Tibial nerve (tissue), 4 donors: Measurements from ENCODE around the gene STXBP6. TPM values are rescaled to one million over a fixed set of nuclear protein-coding genes. Genes with fewer than 3 reads are reported as not detected.

ENCODE experiments used
- DNase-seq, 2 donors: peaks; one replicate each; pipeline ENCODE4 v3.0.0-alpha.2; 2019; ENCODE audit warnings: low spot score in 2 of 2
- H3K27ac ChIP-seq, 4 donors: fragments of 200-600 bp; sonication (generic) in 3 of 4; one replicate each; pipeline ENCODE4 v1.5.1; 2017 to 2019; ENCODE audit warnings: mild to moderate bottlenecking in 1 of 4
- H3K27me3 ChIP-seq, 2 donors: fragments of 200-600 bp; sonication (generic) in 1 of 2; one replicate each; pipeline versions ENCODE4 v1.5.1 to v1.6.0; 2017 to 2019
- H3K36me3 ChIP-seq, 3 donors: fragments of 200-600 bp; sonication (generic); one replicate each; pipeline ENCODE4 v1.5.1; 2018 to 2019
- H3K4me1 ChIP-seq, 4 donors: fragments of 200-600 bp; sonication (generic) in 3 of 4; one replicate each; pipeline ENCODE4 v1.5.1; 2017 to 2019
- H3K4me3 ChIP-seq, 4 donors: fragments of 200-600 bp; sonication (generic) in 3 of 4; one replicate each; pipeline ENCODE4 v1.5.1; 2017 to 2019; ENCODE audit warnings: mild to moderate bottlenecking in 1 of 4, moderate library complexity in 1 of 4
- H3K9me3 ChIP-seq, 4 donors: fragments of 200-600 bp; sonication (generic) in 3 of 4; one replicate each; pipeline ENCODE4 v1.5.1; 2017 to 2019
- CTCF ChIP-seq, 5 experiments: fragments of 200-600 bp in 3 of 5; fragments of 450-650 bp in 2 of 5; sonication (generic) in 3 of 5; IDR thresholded peaks; one replicate each; pipeline ENCODE4 v1.5.1; 2016 to 2019; ENCODE audit warnings: antibody characterized with exemption in 5 of 5, mild to moderate bottlenecking in 3 of 5, moderate library complexity in 2 of 5
- EP300 ChIP-seq, 2 donors: sonication (generic); formaldehyde crosslinking; IDR thresholded peaks; one replicate each; pipeline ENCODE4 v1.6.1; 2017; ENCODE audit warnings: antibody characterized with exemption in 2 of 2, mild to moderate bottlenecking in 1 of 2
- POLR2A ChIP-seq, 2 donors: fragments of 450-650 bp; IDR thresholded peaks; one replicate each; pipeline ENCODE4 v1.6.1; 2017; ENCODE audit warnings: antibody characterized with exemption in 2 of 2, mild to moderate bottlenecking in 2 of 2, moderate library complexity in 2 of 2
- WGBS, 2 donors: methylation state at CpG; one replicate each; pipeline ENCODE4 v1.1.5; 2018; 5-methylcytosine and 5-hydroxymethylcytosine counted together
- total RNA-seq, 4 donors: library from RNA; depleted of rRNA; stranded (reverse); fragments of >200 nt; gene quantifications; one replicate each; pipeline ENCODE4 v1.1.0, GENCODE V29; 2016

The STXBP6 gene
- total RNA-seq, 4 donors from 2014 or later = 12.6 to 42.6 (median 33.5) TPM

GRCh38 chr14:25067600-25067999, 17.7 kb upstream of the STXBP6 start:
- no peak for DNase-seq
- Histone ChIP-seq H3K4me1 (no peaks in the 10 kb centered on the region), H3K4me3 (no peak overlapping the region), H3K9me3 (no peaks in the 10 kb centered on the region), H3K36me3 (no peaks in the 10 kb centered on the region), H3K27ac (no peak overlapping the region), H3K27me3 (no peaks in the 10 kb centered on the region)
- TF ChIP-seq CTCF (IDR thresholded peaks at IDR 0.05) = no peak
- no peak for TF ChIP-seq EP300 (IDR thresholded peaks at IDR 0.05)
- TF ChIP-seq POLR2A (IDR thresholded peaks at IDR 0.05) = no peak
- WGBS, 2 donors = 88 to 93% methylated on average over 2 of the region's 2 CpGs

GRCh38 chr14:25062022-25062321, 12.0 kb upstream of the STXBP6 start:
- DNase-seq = no peak
- WGBS, 2 donors = 81 to 82% methylated on average over 3 of the region's 3 CpGs
- Histone ChIP-seq H3K4me1 (no peaks in the 10 kb centered on the region), H3K27ac (no peak overlapping the region), H3K36me3 (no peaks in the 10 kb centered on the region), H3K4me3 (no peak overlapping the region), H3K27me3 (no peaks in the 10 kb centered on the region), H3K9me3 (no peaks in the 10 kb centered on the region)
- TF ChIP-seq EP300 (IDR thresholded peaks at IDR 0.05) = no peak
- TF ChIP-seq CTCF (IDR thresholded peaks at IDR 0.05) = no peak
- no peak for TF ChIP-seq POLR2A (IDR thresholded peaks at IDR 0.05)

GRCh38 chr14:25056688-25057078, 6.7 kb upstream of the STXBP6 start:
- no peak overlapping the region for H3K27ac ChIP-seq
- peaks cover 0 to 7% of the 10 kb centered on the region in 2 donors for H3K27me3 ChIP-seq
- DNase-seq = no peak
- no peaks in the 10 kb centered on the region for H3K36me3 ChIP-seq
- H3K4me3 ChIP-seq = no peak overlapping the region
- no peaks in the 10 kb centered on the region for H3K9me3 ChIP-seq
- TF ChIP-seq POLR2A (IDR thresholded peaks at IDR 0.05) (no peak), CTCF (IDR thresholded peaks at IDR 0.05) (no peak), EP300 (IDR thresholded peaks at IDR 0.05) (no peak)
- WGBS, 2 donors = 29 to 47% methylated on average over 1 of the region's 1 CpG
- H3K4me1 ChIP-seq = no peaks in the 10 kb centered on the region

- DNase-seq = no peak
- H3K9me3 ChIP-seq = no peaks in the 10 kb centered on the region
- TF ChIP-seq EP300 (IDR thresholded peaks at IDR 0.05) (no peak), POLR2A (IDR thresholded peaks at IDR 0.05) (no peak), CTCF (IDR thresholded peaks at IDR 0.05) (no peak)
- H3K36me3 ChIP-seq = no peaks in the 10 kb centered on the region
- no peak overlapping the region for H3K27ac ChIP-seq
- H3K4me3 ChIP-seq = no peak overlapping the region
- 64 to 65% methylated on average over 2 of the region's 2 CpGs for WGBS, 2 donors
- peaks cover 0 to 7% of the 10 kb centered on the region in 2 donors for H3K27me3 ChIP-seq
- H3K4me1 ChIP-seq = peaks cover 0 to 4% (median 0%) of the 10 kb centered on the region in 4 donors
Observed at GRCh38 chr14:25055992-25056687, 6.2 kb upstream of the STXBP6 start.

GRCh38 chr14:25055005-25055404, 5.1 kb upstream of the STXBP6 start:
- no peak for DNase-seq
- H3K36me3 ChIP-seq = no peaks in the 10 kb centered on the region
- H3K27me3 ChIP-seq = peaks cover 0 to 10% of the 10 kb centered on the region in 2 donors
- H3K4me1 ChIP-seq = peaks cover 0 to 15% (median 0%) of the 10 kb centered on the region in 4 donors
- WGBS, 2 donors = 94 to 96% methylated on average over 5 of the region's 5 CpGs
- H3K4me3 ChIP-seq = no peak overlapping the region
- TF ChIP-seq POLR2A (IDR thresholded peaks at IDR 0.05) = no peak
- TF ChIP-seq CTCF (IDR thresholded peaks at IDR 0.05) = no peak
- TF ChIP-seq EP300 (IDR thresholded peaks at IDR 0.05) = no peak
- H3K27ac ChIP-seq = no peak overlapping the region
- no peaks in the 10 kb centered on the region for H3K9me3 ChIP-seq
